Measurements from ENCODE around the gene PRKCA.
A peak's percentile ranks its signal among the peaks of the same experiment; 100 is the strongest.

PRKCA gene

DNA sequence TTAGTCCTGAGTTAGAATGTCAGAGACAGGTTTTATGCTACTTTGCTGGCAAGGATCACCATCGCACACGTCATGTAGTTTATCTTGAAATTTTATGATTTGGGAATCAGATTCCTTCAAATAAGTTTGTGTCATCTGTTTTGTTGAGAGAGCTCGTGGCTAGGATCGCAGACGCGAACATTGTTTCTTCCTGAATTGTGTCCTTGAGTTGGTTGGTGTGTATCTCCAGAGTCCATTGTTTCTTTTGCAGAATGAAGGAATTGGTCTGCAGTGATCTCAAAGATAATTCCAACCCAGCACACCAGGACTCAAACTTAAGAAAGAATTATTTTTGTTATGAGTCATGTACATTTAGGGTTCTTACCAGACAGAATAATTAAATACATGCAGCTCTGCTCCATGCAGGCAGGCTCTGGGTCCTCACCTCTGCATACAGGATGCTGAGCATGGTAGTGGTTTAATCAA is 51.6 kb downstream of the PRKCA start:
- DNase-seq (ENCODE audit: low read depth), result peak; percentile 63

GRCh38 chr17:66354472-66354871 is 52.1 kb downstream of the PRKCA start:
- DNase-seq (ENCODE audit: low read depth), result peak; percentile 40

GRCh38 chr17:66354981-66355380 is 52.6 kb downstream of the PRKCA start:
- DNase-seq (ENCODE audit: low read depth), result peak; percentile 76

DNA sequence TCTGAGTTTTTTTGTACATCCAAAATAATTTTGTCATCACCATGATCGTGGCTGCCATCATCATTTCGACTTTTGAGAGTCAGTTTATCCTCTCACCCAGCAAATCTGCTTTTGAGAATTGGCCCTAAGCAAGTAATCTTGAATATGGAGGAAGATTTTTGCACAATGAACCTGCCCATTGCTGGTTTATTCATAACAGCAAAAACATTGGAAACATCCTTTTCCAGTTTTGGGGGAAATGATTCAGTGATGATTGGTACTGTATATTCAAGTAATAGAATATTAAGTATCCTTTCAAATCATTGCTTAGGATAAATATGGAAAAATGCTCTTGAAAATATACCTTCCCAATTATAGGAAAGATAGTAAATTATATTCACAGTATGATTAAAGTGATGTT is 53.1 kb downstream of the PRKCA start:
- no peak for DNase-seq (ENCODE audit: low read depth)

DNA sequence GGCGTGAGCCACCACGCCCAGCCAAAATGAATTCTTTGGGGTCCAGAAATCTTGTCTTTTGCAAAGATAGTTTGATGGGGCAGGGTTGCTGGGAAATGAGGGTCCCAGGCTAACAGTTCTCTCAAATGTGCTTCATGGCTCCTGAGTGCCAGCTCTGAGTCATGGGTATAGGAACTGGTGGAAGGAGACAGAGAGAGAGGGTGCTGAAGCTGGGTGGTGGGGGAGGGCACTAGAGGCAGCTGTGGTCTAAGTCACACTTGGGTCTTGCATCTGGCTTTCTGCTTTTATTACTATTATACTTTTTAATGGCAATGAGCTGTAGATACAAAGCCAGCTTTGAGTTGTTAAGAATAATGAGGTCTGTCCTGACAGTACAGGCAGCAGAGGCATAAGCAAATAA is 54.6 kb downstream of the PRKCA start:
- peak; percentile 50 for DNase-seq (ENCODE audit: low read depth)

GRCh38 chr17:66359351-66359750 is 56.9 kb downstream of the PRKCA start:
- no peak for DNase-seq (ENCODE audit: low read depth)

DNA sequence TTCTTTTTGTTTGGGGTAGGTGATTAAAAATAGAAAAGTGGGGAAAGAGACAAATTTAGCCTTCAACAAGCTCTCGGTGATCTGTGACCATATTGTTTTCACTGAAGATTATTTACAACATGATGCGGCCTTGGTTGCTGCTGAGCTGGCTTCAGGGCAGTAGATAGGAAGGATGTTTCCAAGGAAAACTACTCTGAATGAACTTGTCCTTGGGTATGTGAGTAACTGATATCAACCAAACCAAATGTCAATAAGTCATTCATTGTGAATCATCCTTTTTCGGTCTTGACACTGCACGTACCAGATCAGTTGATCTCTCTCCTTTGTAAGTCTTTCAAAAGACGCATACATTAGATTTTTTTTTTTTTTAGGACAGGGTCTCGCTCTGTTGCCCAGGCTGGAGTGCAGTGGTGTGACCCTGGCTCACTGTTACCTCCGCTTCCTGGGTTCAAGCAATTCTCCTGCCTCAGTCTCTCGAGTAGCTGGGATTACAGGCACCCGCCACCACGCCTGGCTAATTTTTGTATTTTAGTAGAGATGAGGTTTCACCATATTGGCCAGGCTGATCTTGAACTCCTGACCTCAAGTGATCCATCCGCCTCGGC is 58.6 kb downstream of the PRKCA start:
- peak; percentile 61 for DNase-seq (ENCODE audit: low read depth)

DNA sequence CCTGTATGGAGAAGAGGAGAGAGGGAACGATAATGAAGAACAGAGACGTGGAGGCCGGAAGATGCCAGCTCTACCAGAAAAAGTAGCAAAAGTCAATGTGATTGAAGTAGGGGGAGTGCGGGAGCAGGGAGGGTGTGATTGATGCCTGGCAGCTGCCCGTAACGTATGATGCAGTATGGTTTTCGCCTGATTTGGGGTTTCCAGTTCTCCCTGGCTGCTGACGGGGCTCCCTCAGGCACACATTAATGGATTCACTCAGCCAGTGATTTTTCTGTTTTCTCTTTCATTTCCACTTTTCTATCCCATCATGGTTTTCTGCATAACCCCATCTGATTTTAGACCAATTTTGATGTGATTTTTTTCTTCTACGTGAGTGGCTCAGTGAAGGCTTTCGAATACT is 62.1 kb downstream of the PRKCA start:
- no peak for DNase-seq (ENCODE audit: low read depth)

GRCh38 chr17:66364990-66365490 is 62.6 kb downstream of the PRKCA start:
- peak; percentile 78 for DNase-seq (ENCODE audit: low read depth)

DNA sequence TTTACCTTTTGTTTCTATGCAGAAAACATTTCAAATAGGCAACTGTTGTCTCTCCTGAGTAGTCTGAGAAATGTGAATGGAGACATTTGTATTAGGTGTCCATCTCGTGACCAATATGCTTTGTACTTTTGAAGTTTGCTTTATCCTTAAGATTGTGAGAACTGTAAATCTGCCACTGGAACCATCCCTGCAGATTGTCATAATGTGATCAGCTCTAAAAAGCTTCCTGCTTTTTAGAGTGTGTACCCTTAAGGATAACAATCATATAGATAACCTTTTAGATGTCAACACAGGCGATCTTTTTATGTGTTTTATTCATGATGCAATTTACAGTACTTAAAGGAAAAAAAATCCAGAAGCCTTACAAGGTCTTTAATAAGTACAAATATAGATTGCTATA is 63.5 kb downstream of the PRKCA start:
- DNase-seq (ENCODE audit: low read depth), result no peak

DNA sequence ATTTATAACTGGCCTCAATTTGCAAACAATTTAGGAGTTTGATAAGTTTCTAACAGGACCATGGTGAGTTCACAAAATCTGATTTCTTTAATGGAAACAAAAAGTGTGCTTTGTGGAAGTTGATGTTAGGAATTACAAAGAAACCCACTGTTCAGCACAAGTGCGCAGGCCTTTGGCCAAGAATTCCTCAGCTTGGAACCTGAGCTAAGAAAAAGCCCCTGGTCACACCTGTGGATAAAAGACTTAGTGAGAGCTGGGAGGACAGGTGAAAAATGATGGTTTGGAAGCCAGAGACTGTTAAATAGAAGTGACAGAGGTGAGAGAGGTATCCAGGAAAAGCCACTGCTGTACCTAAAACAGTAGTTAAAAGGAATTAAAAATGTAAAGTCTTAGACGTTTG is 64.7 kb downstream of the PRKCA start:
- no peak for DNase-seq (ENCODE audit: low read depth)

- DNase-seq (ENCODE audit: low read depth), result no peak
Observed at GRCh38 chr17:66369830-66370229, 67.4 kb downstream of the PRKCA start.

- DNase-seq (ENCODE audit: low read depth), result no peak
Observed at GRCh38 chr17:66371561-66371960, 69.1 kb downstream of the PRKCA start.

GRCh38 chr17:66372182-66372581 is 69.8 kb downstream of the PRKCA start:
- DNase-seq (ENCODE audit: low read depth), result no peak

DNA sequence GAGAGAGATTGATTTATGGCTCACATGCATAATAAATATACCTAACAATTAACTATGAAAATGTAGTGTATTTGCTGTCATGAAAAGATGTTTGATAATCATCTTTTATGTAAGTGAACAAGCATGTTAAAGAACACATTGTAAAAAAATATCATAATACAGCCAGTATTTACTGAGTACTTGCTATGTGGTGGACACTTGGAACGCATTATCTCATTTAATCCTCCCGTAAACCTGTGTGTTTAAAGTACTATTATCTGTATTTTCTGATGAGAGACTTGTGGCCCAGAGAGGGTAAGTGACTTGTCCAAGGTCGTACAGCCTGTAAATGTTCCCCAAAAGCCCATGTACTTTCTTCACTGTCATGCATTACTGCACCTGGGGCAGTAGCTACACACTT is 70.7 kb downstream of the PRKCA start:
- no peak for DNase-seq (ENCODE audit: low read depth)

DNA sequence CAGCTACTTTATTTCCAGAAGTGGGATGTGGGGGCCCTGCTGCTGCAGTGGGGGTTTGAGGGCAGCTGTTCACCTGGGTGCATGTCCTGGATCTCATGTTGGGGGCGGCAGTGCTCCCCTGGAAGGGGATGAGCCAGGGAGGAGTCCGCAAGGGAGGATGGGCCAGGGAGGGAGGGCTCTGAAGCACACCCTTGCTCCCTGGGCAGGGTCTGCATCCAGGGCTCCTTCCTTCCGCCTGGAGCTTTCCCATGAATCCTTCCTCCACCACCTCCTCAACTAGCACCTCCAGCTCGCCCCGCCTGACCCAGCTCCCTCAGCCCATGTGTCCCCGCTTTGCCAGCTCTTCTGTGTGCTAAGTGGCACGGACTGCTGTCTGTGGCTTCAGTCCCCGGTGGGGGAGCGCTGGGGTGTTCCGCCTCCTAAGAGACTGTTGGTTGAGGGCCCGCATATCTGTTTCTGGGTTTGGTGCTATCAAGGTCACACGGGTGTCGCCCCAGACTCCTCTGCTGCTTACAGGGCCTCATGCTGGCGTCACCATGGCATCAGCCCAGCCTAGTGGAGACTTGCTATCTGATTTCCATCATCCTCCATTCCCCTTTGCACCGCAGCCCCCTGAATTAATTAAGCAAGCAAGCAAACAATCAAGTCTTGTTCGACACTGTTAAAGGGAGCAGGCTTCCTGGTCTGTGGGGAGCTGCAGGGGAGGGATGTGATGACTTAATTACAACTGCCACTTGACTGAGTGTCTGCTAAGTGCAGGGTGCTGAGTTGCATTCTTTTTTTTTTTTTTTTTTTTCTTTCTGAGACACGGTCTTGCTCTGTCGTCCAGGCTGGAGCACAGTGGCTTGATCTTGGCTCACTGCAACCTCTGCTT is 71.8 kb downstream of the PRKCA start:
- DNase-seq (ENCODE audit: low read depth), result peak; percentile 38

DNA sequence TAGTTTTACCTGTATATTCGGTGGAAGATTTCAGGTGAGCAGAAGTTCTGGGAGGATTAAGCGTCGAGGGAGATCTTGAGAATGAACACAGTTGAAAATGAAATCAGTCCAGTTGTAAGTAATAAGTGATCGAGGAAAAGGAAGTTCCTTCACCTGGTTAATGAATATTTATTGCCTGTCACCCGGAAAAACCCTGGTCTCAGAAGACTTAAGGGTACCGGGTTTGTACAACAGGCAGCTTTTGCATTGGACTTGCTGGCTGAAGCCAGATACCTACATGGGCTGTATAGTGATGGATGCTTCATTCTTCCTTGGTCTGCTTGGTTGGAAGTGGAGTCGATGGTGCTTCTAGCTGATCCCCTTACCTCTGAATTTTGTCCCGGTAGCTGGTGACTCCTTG is 72.7 kb downstream of the PRKCA start:
- DNase-seq (ENCODE audit: low read depth), result no peak

DNA sequence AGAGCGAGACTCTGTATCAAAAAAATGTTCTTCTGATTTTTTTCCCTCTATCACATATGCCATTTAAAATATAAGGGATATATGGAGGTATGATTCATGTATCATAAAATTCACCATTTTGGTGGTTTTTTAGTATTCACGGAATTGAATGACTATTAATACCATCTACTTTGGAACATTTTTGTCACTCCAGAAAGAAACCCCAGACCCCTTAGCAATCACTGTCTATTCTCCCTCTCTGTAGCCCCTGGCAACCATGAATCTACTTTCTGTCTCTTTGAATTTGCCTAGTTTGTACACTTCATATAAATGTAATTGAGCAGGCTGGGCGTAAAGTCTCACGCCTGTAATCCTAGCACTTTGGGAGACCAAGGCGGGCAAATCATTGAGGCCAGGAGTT is 75.9 kb downstream of the PRKCA start:
- DNase-seq (ENCODE audit: low read depth), result no peak

DNA sequence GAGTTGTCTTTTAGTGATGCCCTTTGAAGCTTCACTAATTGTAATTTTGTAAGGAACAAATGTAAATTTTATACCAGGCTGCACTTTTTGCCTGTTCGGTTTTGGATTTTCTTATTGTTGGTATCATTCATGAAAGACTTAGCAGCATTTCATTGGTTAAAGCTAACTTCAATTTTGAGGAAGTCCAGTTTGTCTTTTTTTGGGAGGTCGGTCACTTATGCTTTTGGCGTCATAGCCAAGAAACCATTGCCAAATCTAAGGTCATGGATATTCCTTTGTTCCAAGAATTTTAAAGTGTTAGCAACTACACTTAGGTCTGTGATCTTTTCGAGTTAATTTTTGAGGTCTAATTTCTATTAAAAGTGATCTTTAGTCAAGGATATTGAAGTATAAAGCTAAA is 77.1 kb downstream of the PRKCA start:
- no peak for DNase-seq (ENCODE audit: low read depth)

DNA sequence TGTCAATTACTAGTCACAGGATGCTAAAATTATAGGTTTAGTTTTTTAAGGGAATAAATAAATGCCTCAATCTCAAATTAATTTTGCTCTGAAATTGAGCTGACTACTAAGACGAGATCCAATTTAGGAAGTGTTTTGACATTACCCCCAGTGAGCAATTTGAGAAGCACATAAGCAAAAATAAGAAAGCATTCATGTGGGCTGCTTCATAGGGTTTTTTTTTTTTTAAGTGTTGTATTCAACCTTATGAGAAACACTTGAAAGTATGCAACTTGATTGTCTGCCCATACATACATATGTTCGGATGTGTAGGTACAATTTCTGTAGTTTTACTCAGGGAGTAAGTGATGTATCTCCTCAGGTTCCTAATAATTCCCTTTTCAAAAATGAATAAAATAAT is 77.6 kb downstream of the PRKCA start:
- no peak for DNase-seq (ENCODE audit: low read depth)

- no peak for DNase-seq (ENCODE audit: low read depth)
Observed at GRCh38 chr17:66381701-66382362, 79.4 kb downstream of the PRKCA start.

DNA sequence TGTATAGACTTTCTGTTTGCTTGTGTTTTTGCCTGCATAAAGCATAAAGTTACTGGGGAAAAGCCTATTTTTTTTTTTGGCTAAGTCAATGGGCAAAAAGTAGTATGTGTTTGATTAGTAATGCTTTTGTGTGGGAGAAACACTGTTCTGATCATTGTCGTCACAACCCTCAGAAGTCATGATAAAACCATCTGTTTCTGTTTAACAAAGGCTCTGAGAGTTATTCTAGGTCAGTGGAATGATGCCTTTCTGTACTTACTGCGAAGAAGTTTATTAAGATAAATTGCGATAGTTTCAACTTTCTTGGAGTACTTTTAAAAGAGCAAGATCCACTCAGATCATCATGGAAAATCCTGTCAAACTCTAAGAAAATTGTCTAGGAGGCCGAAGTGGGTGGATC is 80.9 kb downstream of the PRKCA start:
- peak; percentile 72 for DNase-seq (ENCODE audit: low read depth)
